GM21529 (cell line): ENCODE data around the gene MAT1A.
"Not testable (repeated sequence)": the region's sequence is repeated elsewhere in the genome, so short reads cannot be mapped to it uniquely, and the experiment has no call there.

Experiments used
- ATAC-seq: cut with Tn5 transposase; IDR thresholded peaks from one replicate; pipeline ENCODE4 v1.9.1; 2021; ENCODE audit not compliant: unreplicated experiment

MAT1A gene

DNA sequence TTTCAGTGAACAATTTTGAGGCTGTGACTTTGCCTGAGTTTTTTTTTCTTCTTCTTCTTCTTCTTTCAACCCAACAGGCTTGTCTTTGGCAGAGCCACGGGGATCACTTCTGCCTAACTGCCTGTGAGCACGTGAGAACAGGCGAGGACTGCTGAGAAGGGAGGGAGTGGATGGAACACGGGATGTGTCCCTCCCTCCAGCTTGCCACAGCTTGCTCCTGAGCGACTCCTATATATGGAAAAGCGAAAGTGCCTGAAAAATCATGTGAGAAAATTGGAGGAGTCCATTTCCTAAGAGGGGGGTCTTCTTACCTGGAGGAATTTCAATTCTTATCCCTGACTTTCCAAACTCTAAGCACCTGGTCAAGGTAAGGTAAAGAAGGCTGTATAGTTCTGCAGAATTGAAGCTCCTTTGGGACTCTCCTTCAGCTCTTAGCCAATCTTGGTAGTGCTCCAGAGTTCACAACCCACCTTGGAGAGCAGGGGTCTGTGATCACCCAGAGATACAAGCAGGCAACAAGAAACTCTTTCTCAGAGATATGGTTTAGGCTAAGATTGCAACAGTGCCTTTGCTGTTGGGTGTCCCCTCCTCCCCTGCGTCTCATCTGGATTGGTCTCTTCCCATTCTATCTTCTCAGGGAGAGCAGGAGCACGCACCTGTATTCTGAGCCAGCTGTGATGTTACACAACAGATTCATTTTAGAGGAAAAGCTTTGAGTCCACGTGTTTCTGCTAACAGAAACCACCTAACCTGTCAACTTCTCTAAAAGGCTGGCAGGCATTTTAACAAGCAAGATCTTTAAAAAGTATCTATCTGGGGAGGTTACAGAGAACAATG lies at the start of gene MAT1A:
Gene MAT1A (minus strand): TSS at position 208 of the 837 bp plus-strand sequence. CDS start 235 bp downstream, outside the sequence.
- no peak for ATAC-seq

DNA sequence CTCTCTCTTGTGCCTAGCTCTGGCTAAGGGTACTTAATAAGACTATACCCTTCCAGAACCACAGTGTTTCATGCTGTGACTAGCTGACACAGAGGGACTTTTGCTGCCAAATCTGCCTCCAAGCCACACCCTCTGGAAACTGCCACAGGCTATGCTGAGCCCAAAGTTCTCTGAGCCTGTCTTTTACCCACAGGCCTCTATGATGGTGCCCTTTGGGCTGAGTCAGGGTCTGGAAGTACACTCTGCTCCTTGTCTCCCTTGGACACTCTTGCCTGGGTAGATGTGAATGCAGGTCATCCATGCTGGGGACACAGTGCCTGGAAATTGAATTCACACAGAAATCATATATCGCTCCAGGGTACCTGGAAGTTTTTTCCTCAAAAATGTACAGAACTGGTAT lies 44.5 kb upstream of the MAT1A start:
- no peak for ATAC-seq

DNA sequence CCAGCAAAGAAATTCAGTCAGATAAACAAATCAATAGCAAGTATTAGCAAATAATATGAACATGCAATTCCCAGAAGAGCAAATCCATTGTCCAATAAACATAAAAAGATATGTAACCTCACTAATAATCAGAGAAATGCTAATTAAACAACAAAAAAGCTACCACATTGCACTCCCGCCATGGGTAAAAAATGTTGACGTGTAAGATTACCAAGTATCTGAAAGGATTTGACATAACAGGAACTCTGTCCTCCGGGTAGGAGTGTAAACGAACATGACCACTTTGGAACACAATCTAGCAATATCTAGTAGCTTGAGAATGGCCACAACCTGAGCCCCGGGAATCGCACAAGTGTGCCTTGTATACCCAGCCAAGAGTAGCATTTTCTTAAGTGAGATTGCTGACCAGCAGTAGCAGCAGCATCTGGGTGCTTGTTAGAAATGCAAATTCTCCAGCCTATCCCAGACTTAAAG lies 35.5 kb upstream of the MAT1A start:
- ATAC-seq, result no peak

GRCh38 chr10:80324086-80324485 lies 34.6 kb upstream of the MAT1A start:
- no peak for ATAC-seq

DNA sequence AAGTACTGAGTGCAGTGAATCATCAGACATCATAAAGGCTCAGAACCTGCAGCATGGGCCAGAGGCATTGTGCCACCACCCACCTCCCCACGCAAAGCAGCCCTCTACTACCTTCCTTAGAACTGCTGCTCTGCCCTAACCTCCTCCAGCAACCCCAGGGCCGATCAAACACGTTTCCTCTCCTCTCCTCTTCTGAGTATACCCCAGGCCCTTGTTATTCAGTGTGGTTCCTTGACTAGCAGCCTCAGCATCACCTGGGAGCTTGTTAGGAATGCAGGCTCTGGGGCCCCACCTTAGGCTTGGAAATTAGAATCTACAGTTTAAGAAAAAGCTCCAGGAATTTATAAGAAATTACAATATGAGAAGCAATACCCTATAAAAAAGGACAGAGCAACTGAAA lies 33.9 kb upstream of the MAT1A start:
- ATAC-seq, result no peak

DNA sequence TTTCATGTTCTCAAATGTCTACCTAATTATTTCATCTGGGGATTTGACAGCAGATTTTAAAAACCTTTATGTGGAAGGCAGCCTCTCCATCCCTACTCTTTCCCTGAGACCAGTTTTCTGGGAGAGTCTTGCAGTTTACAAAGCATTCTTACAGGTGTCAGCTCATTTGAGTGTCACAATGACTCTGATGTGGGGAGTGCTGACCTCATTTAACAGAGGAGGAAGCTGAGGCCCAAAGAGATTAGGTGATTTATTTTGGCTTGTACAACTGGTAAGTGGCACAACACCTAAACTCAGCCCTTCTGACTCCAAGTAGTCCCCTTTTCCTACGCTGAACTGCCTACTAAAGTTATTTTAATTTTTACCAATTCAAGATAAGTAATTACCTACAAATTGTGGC lies 33.3 kb upstream of the MAT1A start:
- ATAC-seq, result no peak

DNA sequence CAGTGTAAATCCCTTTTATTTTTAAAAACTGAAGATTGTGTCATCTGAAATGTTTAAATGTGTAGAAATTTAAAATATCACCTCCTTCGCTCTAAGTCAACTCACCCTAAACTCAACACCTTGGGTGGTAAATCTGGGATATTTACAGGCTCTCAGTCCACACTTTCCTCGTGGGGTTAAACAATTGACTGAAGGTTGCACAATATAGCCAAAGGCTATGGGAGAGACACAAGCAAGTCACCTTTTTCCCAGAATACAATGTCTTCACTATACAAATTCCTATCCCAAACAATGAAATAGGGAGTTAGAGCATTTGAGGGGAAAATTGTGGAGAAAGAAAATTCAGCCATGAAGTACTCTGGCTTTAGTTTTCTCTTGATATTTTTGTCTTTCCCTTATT lies 32.7 kb upstream of the MAT1A start:
- no peak for ATAC-seq

GRCh38 chr10:80321183-80321582 lies 31.7 kb upstream of the MAT1A start:
- no peak for ATAC-seq

GRCh38 chr10:80320377-80320776 lies 30.9 kb upstream of the MAT1A start:
- no peak for ATAC-seq

GRCh38 chr10:80319725-80320290 lies 30.4 kb upstream of the MAT1A start:
- no peak for ATAC-seq

DNA sequence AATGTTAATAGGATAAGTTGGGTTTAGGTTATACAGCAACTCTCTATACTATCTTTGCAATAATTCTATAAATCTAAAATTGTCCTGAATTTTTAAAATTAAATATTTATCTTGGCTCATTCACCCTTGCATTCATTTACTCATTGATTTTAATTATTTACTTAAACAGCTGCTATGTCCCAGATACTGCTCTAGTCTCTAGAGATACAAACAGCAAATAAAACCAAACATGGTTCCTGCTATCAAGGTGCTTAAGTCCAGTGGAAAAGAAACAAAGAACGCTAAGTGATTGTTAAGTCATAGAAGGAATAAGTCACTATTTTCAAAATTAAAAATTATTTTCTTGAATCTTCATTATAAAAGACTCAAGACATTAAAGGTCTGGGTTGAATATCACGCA lies 29.9 kb upstream of the MAT1A start:
- no peak for ATAC-seq

DNA sequence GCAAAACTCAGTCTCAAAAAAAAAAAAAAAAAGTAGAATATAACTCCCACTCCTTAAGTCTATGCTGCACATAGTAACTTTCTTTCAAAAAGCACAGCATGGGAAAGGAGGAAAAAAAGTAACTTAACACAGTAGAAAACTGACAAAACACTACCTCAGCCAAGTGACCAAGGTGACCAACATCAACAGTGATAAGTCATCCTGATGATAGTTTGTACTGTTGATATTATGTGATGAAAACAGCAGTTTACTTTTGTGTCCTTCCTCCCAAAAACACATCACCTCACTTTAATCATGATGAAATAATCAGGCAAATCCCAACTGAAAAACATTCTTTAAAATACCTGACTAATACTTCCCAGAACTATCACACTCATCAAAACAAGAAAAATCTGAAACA lies 29.3 kb upstream of the MAT1A start:
- ATAC-seq, result no peak

- no peak for ATAC-seq
Observed at GRCh38 chr10:80315391-80315790, 25.9 kb upstream of the MAT1A start.

DNA sequence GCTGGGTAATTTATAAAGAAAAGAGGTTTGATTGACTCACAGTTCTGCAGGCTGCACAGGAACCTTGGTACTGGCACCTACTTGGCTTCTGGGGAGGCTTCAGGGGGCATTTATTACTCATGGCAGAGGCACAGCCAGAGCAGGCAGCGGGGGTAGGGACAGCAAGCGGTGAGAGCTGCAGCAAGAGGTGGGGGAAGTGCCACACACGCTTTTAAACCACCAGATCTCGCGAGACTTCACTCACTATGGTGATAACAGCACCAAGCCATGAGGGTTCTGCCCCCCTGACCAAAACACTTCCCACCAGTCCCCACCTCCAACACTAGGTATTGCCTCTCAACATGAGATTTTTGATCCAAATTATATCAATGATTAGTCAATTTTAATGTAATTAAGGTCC lies 24.1 kb upstream of the MAT1A start:
- no peak for ATAC-seq

GRCh38 chr10:80305989-80306388 lies 16.5 kb upstream of the MAT1A start:
- not testable (repeated sequence) for ATAC-seq

DNA sequence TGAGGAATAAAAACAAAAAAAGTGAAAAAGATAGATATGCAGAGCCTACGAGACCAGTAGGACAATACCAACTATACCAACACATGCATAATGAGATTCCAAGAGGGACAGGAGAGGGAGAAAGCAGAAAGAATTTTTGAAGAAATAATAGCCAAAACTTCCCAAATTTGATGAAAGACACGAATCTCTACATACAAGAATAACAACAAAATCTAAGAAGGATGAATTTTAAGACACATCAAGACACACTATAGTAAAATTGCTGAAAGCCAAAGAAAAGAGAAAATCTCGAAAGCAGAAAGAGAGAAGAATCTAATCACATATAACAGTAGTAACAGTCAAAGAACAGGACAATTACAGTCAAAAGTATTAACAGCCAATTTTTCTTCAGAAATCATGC lies 7.5 kb upstream of the MAT1A start:
- no peak for ATAC-seq

DNA sequence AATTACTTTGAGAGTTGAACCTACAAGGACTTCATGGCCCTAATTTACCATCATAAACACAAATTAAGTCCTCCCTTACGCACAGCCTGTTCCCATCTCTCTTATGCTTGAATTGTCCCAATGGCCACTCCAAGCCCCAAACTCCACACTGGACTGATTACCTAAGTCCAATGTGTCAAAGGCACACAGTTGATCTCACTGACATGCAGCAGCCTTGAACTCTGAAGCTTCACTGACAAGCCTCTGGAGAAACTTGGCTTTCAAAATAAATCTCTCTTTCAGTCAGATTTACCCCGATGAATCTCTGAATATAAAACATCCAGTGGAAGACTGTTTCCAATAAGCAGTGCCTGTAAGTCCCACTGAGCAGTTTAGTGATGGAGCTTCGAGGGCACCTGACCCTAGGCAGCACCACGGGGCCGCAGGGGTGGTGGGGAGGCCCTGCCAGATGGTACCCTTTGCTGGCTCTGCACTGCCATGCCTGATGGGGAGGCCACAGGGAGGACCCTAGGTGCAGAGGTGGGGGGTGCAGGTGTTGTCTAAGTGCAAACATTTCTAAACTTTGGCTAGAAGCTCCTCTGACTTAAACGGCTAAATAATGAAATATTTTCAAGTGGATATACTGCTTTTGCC lies 3.3 kb upstream of the MAT1A start:
- ATAC-seq, result no peak

DNA sequence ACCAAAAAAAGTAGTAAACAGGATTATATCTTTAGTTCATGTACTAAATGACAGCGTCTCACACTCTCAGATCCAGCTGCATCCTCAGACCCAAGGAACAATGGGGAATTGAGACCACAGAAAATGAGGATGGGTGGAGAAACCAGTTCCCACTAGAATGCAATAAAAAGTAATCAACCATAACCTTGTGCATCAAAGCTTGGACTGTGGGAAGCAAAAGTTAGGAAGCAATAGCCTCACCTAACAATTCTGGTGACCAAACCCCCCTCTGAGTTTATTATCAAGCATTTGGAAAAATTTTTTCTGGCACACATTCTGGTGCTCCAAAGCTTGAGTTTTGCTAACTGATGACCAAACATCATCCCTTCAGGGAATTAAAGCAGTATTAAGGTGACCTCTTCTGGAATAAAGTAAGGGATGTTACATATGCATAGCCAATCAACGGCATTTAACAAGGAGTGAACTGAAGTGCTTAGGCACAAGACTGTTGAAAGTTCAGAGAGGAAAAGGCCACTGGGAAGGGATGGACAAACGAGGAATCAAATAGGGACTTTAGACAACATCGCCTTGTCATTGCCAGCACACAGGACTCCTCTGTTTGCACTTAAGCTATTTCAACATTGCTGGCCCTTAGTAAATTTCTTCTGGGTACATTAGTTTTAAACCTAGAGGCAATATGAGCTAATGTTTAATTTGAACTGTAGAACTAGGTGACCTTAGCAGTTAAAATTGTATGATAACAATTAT lies 1.2 kb upstream of the MAT1A start:
- no peak for ATAC-seq

- no peak for ATAC-seq
Observed at GRCh38 chr10:80288849-80289248, 609 bp downstream of the MAT1A start.

DNA sequence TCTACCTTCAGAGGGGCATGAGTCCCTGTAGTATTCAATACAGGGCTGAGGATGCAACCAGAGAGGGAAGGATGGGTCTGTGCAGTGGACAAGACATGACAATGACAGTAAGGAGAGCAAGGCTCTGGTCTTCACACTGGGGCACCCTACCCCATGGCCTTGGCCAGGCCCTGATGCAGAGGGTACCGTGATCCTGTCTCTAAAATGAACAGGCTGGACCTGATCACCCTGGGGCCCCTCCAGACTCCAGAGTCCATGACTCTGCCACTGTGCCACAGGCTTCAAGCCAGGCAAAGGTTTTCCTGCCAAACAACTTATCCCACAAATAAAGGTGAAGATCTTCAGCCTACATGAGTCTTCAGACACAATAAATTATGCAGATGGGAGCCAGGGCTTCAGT lies 4.9 kb downstream of the MAT1A start:
- no peak for ATAC-seq

- no peak for ATAC-seq
Observed at GRCh38 chr10:80283536-80284199, 5.8 kb downstream of the MAT1A start.
